ENCODE data around the gene ST6GALNAC5. TPM values are rescaled to one million over a fixed set of nuclear protein-coding genes. Genes with fewer than 3 reads are reported as not detected.

ST6GALNAC5 gene
- total and polyA plus RNA-seq, 10 of the 15 experiments (the other 5 are each of a cell fraction or from before 2014, with no cell fraction given): under 0.01 to 1.8 (median 0.07) TPM; not detected in 6

- no peak for TF ChIP-seq PBX3 (IDR thresholded peaks at IDR 0.05; ENCODE audit: insufficient replicate concordance, low read depth, low read length)
These were observed 58.5 kb downstream of the ST6GALNAC5 start (continued) for GRCh38 chr1:76925825-76926224.

DNA sequence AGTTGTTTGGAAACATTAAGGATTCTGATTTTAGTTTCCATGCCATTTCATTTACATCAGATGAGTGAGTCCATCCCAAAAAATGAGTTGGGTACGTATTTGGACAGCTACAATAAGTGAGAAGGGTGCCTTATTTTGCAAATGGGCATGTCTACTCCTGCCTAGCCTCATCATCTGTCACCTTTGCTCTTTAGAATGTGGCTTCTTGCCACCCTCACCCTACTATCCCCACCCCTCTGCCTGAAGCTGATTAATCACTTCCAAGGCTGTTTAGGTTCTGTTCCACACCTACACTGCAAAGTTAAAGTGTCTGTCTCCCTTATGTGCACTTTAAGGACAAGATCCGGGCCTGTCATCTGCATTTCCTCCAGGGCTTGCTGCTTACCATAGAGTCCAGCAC, 61.2 kb downstream of the ST6GALNAC5 start:
- no TSS peak for BruUV-seq (replicated peaks)
- no peak overlapping the region for H3K9ac ChIP-seq (ENCODE audit: control insufficient read depth, insufficient read depth, low read length)
- CTCF ChIA-PET: interaction anchor here (0.9 to 2.7 kb wide), 2 partner anchors 10 to 11 kb away, joined by 3 to 13 read pairs; no protein-coding TSS in a partner anchor

More for the DNA sequence above, 61.2 kb downstream of the ST6GALNAC5 start:
- TF ChIP-seq SUZ12 (IDR thresholded peaks at IDR 0.05; ENCODE audit: unreplicated experiment) (no peak), TCF12 (IDR thresholded peaks at IDR 0.05; ENCODE audit: low read depth, low read length) (no peak), ATF3 (IDR thresholded peaks at IDR 0.05; ENCODE audit: borderline replicate concordance, extremely low read depth, low read depth, low read length) (no peak), RELA (IDR thresholded peaks at IDR 0.05; ENCODE audit: borderline replicate concordance, partially characterized antibody) (no peak), POLR2A (IDR thresholded peaks at IDR 0.05; ENCODE audit: low read depth, low read length) (no peak), SUPT20H (IDR thresholded peaks at IDR 0.05; ENCODE audit: borderline replicate concordance, control insufficient read depth, low read depth, low read length) (no peak)
- ATAC-seq: no peak; the same call in 2 of the 3 replicates
- WGBS (ENCODE audit: insufficient coverage, insufficient replicate concordance, low lambda C conversion rate, missing lambda C conversion rate): 2% methylated on average over 2 of the region's 2 CpGs
- intact Hi-C loops (cut with micrococcal nuclease; ENCODE audit: unreplicated experiment) (no loop called here), in situ Hi-C loops (cut with MboI) (no loop called here)
- H3K4me2 ChIP-seq (ENCODE audit: control insufficient read depth, insufficient read depth): no peak overlapping the region
- H3K4me3 ChIP-seq: no peak overlapping the region
- ChIA-PET RAD21 (ENCODE audit: unreplicated experiment) (interaction anchor here (0.9 to 1.9 kb wide), 5 partner anchors 8 to 103 kb away, joined by 3 to 5 read pairs (median 4); no protein-coding TSS in a partner anchor), SMC1A (ENCODE audit: uncharacterized antibody, unreplicated experiment) (interaction anchor here (1.1 to 5.0 kb wide), 8 partner anchors 8 to 59 kb away, joined by 3 to 28 read pairs (median 6); no protein-coding TSS in a partner anchor), POLR2A (interaction anchor here (2.1 to 4.2 kb wide), 2 partner anchors 10 to 11 kb away, joined by 5 to 26 read pairs; no protein-coding TSS in a partner anchor)
- H3K4me1 ChIP-seq (ENCODE audit: control insufficient read depth, insufficient read depth, low read length): no peaks in the 10 kb centered on the region
- no peaks in the 10 kb centered on the region for H3K9me3 ChIP-seq (replicated peaks; ENCODE audit: control insufficient read depth, insufficient read depth, low read length)
- FAIRE-seq: no peak
- no peaks in the 10 kb centered on the region for H3K36me3 ChIP-seq (ENCODE audit: control insufficient read depth in 2 of 2, insufficient read depth in 2 of 2, low read length in 1 of 2)
- no peak overlapping the region for H2AFZ ChIP-seq (ENCODE audit: control insufficient read depth, low read depth, low read length)
- no peaks in the 10 kb centered on the region for H3K27me3 ChIP-seq (replicated peaks in 1 of 2; ENCODE audit: control insufficient read depth in 2 of 2, insufficient read depth in 2 of 2, low read length in 1 of 2)
- H3K27ac ChIP-seq (ENCODE audit: control insufficient read depth, insufficient read depth): no peak overlapping the region
- no peaks in the 10 kb centered on the region for H4K20me1 ChIP-seq (ENCODE audit: control insufficient read depth, insufficient read depth)
- no peaks in the 10 kb centered on the region for H3K79me2 ChIP-seq (ENCODE audit: control insufficient read depth, insufficient read depth, low read length)
- no peak for DNase-seq (ENCODE audit: low read depth, low spot score)
